AG09309 (cell line): Measurements from ENCODE around the gene UNKL.

Source experiments
- DNase-seq: peaks from one replicate; pipeline ENCODE4 v3.0.0-alpha.2; 2010; ENCODE audit warnings: low read depth
- H3K4me3 ChIP-seq: 2 replicates; pipeline ENCODE4 v1.5.1; 2011; ENCODE audit warnings: mild to moderate bottlenecking, low read depth, low read length, moderate library complexity; ENCODE audit not compliant: control insufficient read depth
- TF ChIP-seq, protein P1 (sequence below): IDR thresholded peaks from 2 replicates; pipeline ENCODE4 v1.5.1; 2011; ENCODE audit warnings: mild to moderate bottlenecking, low read depth, low read length, inconsistent platforms; ENCODE audit not compliant: insufficient read depth, control insufficient read depth; ENCODE audit errors: missing control alignments

Gene UNKL

DNA sequence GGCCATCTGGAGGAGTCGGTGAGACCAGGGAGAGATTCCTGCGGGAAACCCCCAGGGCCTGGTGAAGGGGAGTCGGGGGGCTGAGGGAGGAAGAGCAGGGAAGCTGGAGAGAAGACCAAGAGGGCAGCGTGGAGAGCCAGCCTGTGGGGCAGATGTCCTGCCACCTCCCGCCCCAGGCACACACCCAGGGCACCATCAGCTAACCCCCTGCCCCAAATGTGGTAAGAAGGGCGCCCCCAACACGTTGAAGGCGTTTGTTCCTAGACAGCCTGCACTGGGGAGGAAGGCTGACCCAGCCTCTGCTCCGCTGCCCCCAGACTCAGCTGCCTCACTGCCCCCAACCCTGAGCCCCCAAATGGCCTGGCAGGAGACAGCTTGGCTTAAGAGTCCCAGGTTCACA is 79.8 kb downstream of the UNKL start:
- TF ChIP-seq, protein P1, sequence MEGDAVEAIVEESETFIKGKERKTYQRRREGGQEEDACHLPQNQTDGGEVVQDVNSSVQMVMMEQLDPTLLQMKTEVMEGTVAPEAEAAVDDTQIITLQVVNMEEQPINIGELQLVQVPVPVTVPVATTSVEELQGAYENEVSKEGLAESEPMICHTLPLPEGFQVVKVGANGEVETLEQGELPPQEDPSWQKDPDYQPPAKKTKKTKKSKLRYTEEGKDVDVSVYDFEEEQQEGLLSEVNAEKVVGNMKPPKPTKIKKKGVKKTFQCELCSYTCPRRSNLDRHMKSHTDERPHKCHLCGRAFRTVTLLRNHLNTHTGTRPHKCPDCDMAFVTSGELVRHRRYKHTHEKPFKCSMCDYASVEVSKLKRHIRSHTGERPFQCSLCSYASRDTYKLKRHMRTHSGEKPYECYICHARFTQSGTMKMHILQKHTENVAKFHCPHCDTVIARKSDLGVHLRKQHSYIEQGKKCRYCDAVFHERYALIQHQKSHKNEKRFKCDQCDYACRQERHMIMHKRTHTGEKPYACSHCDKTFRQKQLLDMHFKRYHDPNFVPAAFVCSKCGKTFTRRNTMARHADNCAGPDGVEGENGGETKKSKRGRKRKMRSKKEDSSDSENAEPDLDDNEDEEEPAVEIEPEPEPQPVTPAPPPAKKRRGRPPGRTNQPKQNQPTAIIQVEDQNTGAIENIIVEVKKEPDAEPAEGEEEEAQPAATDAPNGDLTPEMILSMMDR: no peak

DNA sequence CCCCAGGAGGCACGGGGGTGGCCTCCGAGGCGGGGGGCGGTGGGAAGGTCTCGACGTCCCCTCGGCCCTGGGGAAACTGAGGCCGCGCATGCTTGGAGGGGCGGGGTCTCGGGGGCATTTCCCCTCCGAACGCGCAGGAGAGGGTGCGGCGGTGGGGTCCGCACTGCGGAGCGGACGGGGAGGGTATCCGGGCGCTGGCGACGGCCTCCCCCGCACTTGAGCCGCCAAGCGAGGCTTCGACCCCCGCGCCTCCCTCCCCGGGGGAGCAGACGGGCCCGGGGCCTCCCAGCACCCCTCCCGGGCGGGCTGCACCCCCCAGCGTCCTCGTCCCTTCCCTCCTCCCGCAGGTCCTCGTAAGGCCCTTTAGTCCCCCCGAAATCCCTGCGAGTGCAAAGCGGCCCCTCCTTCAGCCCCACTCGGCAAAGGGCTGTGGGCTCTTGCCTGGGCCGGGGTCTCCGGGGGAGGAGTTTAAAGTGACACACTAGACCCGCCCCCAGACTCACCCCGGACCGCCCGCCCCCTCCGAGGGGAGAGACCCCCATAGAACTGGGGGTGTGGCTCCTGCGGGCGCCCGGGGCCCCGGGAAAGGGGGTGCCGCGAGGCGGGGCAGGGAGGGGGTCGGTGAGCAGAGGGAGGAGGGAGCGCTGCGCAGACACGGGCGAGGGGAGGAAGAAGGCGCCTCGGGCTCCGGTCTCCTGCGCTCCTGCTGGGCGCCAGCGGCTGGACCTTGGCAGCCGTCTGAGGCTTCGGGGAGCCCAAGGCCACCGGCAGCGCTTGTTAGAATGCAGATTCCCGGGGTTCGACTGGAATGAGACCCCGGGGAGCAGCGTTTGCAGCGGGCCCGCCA is 80.4 kb downstream of the UNKL start:
- TF ChIP-seq, protein P1: no peak
- H3K4me3 ChIP-seq: no peak overlapping the region

More for the DNA sequence above, 79.8 kb downstream of the UNKL start:
- no peak overlapping the region for H3K4me3 ChIP-seq
- no peak for DNase-seq

DNA sequence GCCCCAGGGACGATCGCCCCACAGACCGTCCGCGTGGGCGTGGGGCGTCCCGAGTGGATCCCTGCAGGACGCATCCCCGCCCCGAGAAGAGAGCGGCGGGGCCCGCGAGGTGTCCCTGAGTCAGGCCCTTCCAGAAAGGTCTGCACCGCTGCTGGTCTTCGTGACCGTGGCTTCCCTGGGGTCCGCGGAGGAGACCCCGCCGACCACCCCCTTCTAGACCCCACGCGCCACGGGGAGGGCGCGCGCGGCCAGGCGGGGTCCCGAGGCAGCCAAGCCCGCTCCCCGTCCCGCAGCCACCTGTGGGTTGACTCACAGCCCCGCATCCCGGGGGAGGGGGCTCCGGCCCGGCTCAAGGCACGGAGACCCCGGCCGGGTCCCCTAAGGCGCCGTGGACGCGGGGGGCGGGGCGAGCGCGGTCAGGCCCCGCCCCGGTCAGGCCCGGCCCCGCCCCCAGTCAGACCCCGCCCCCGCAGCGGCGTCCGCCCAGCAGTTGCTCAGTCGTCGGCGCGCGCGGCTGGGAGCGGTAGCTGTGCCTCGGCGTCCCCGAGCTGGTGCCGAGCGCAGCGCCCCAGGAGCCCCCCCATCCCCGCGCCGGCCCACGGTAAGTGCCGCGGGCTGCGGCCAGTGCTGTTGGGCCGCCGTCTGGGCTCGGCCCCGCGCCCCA is 81.2 kb downstream of the UNKL start, which contains the start of gene BAIAP3:
Gene BAIAP3 (plus strand): TSS at position 497 of the 664 bp plus-strand sequence. CDS start 4,905 bp downstream, outside the sequence.
- TF ChIP-seq, protein P1: no peak
- H3K4me3 ChIP-seq: no peak within 1 kb of the TSS
- DNase-seq: no peak

More for the DNA sequence above, 80.4 kb downstream of the UNKL start:
- no peak for DNase-seq

GRCh38 chr16:1332618-1333148 is 81.8 kb downstream of the UNKL start:
- no peak overlapping the region for H3K4me3 ChIP-seq
- no peak for DNase-seq
- TF ChIP-seq, protein P1: no peak

DNA sequence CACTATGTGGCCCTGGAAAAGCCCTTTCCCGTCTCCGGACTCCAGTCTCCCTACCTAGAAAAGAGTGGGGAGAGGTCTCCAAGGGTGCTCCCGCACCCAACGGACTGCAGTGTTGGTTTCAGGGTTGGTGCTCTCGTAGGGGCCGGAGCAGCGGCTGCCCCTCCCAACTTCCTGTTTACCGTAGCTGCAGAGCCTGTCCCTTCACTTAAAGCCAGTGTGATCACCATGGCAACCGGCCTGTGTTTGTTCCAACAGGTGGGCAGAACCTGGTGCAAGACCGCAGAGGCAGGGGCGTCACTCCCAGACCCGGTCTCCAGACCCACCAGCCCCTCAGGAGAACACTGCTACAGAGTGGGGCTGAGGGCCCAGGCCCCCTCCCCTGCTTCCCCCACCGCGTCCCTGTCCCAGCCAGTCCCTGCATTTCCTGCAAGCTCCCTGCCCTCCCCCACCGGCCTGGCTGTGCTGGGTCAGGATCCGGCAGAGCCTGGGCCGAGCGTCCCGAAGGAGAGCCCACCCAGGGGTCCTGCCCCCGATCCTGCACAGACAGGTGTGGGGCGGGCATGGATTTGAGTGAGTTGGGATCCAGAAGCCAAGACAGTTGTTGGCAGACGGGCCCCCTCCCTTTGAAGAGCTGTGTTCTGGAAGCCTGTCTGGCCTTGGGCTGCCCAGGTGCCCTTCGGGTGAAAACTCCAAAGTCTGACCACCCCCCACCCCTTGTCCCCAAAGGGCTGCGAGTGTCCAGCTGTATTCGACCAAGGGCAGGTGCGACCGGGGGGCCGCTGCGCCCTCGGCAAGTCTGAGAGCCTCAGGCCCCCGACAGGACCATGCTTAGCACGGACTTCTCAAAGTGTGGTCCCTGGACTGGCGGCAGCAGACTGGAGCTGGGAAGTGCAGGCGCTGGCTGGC is 82.5 kb downstream of the UNKL start:
- TF ChIP-seq, protein P1: no peak
- H3K4me3 ChIP-seq: no peak overlapping the region
- no peak for DNase-seq

- no peak for DNase-seq
- TF ChIP-seq, protein P1: no peak
- H3K4me3 ChIP-seq: no peak overlapping the region
These were observed 83.4 kb downstream of the UNKL start for GRCh38 chr16:1330931-1331711.
